HEK293 (cell line): Measurements from ENCODE around the gene TSPEAR.

Experiments used
- CTCF ChIA-PET: fragments of 350-600 bp; formaldehyde crosslinking; extraction: SDS; loops from one replicate; lab custom pipeline; 2021; ENCODE audit warnings: antibody characterized with exemption; lab: Yijun Ruan, JAX
- POLR2A ChIA-PET: fragments of 300-600 bp; formaldehyde crosslinking; extraction: SDS; loops from one replicate; lab custom pipeline; 2020; ENCODE audit warnings: antibody characterized with exemption, inconsistent platforms; lab: Yijun Ruan, JAX
- H3K27ac ChIP-seq: fragments of 200-500 bp; sonication (Bioruptor generic); 2 replicates; pipeline ENCODE4 v1.5.1; 2014; ENCODE audit warnings: low read depth, low read length, control low read depth, inconsistent platforms; ENCODE audit errors: extremely low read depth
- H3K36me3 ChIP-seq, 2 experiments: fragments of 200-500 bp in 1 of 2; sonication (Bioruptor generic) in 1 of 2; 1 replicate in 1 of 2; 2 replicates in 1 of 2; pipeline ENCODE4 v1.5.1; 2014 to 2017; ENCODE audit warnings: inconsistent platforms in 2 of 2, low read length in 2 of 2; ENCODE audit not compliant: control insufficient read depth in 2 of 2, insufficient read depth in 1 of 2
- H3K4me1 ChIP-seq: fragments of 200-500 bp; sonication (Bioruptor generic); 2 replicates; pipeline ENCODE4 v1.5.1; 2014; ENCODE audit warnings: mild to moderate bottlenecking, low read length, inconsistent platforms; ENCODE audit not compliant: control insufficient read depth, insufficient read depth
- H3K4me3 ChIP-seq: 2 replicates; pipeline ENCODE4 v1.5.1; 2011; ENCODE audit warnings: low read depth, mild to moderate bottlenecking, control low read depth, low read length, moderate library complexity
- H3K9me3 ChIP-seq: fragments of 200-500 bp; sonication (Bioruptor generic); 2 replicates; pipeline ENCODE4 v1.5.1; 2014; ENCODE audit warnings: low read depth, low read length, inconsistent platforms; ENCODE audit not compliant: control insufficient read depth, insufficient read depth
- ELK4 ChIP-seq: IDR thresholded peaks from 2 replicates; pipeline ENCODE4 v1.6.1; 2011; ENCODE audit warnings: mild to moderate bottlenecking, low read depth, low read length, borderline replicate concordance
- FEZF1 ChIP-seq: fragments of 450-650 bp; formaldehyde crosslinking; IDR thresholded peaks from 2 replicates; pipeline ENCODE4 v1.5.1; 2016; ENCODE audit warnings: missing biosample characterization, missing genetic modification characterization
- HIC1 ChIP-seq: fragments of 450-650 bp; formaldehyde crosslinking; IDR thresholded peaks from 2 replicates; pipeline ENCODE4 v1.5.1; 2016; ENCODE audit warnings: missing biosample characterization, missing genetic modification characterization
- IKZF3 ChIP-seq: fragments of 450-650 bp; IDR thresholded peaks from 2 replicates; pipeline ENCODE4 v1.5.0; 2018; ENCODE audit warnings: missing biosample characterization, mild to moderate bottlenecking, missing genetic modification characterization, moderate library complexity
- KLF8 ChIP-seq: fragments of 450-650 bp; formaldehyde crosslinking; IDR thresholded peaks from 2 replicates; pipeline ENCODE4 v1.5.1; 2016; ENCODE audit warnings: missing biosample characterization, missing genetic modification characterization
- PRDM1 ChIP-seq: fragments of 450-650 bp; formaldehyde crosslinking; IDR thresholded peaks from 2 replicates; pipeline ENCODE4; 2016; ENCODE audit warnings: missing biosample characterization, missing genetic modification characterization
- SETDB1 ChIP-seq: IDR thresholded peaks from one replicate; pipeline ENCODE4 v1.6.1; 2017; ENCODE audit warnings: mild to moderate bottlenecking, low read length, moderate library complexity, mixed read lengths; ENCODE audit not compliant: insufficient read length
- SP7 ChIP-seq: fragments of 450-650 bp; formaldehyde crosslinking; IDR thresholded peaks from 2 replicates; pipeline ENCODE4 v1.5.1; 2016; ENCODE audit warnings: missing biosample characterization, missing genetic modification characterization
- TRIM28 ChIP-seq: IDR thresholded peaks from 2 replicates; pipeline ENCODE4 v1.6.1; 2011; ENCODE audit warnings: low read length, control low read depth, borderline replicate concordance
- ZBTB6 ChIP-seq: fragments of 450-650 bp; formaldehyde crosslinking; IDR thresholded peaks from 2 replicates; pipeline ENCODE4 v1.5.1; 2017; ENCODE audit warnings: missing biosample characterization, missing genetic modification characterization
- ZFHX2 ChIP-seq: fragments of 450-650 bp; formaldehyde crosslinking; conservative IDR thresholded peaks from 2 replicates; pipeline ENCODE4 v1.5.1; 2016; ENCODE audit warnings: missing biosample characterization, missing genetic modification characterization
- ZFP37 ChIP-seq: fragments of 450-650 bp; formaldehyde crosslinking; IDR thresholded peaks from 2 replicates; pipeline ENCODE4 v1.5.1; 2016; ENCODE audit warnings: missing biosample characterization, missing genetic modification characterization
- ZNF19 ChIP-seq: fragments of 450-650 bp; formaldehyde crosslinking; IDR thresholded peaks from 2 replicates; pipeline ENCODE4; 2016; ENCODE audit warnings: missing biosample characterization, missing genetic modification characterization, low read depth
- ZNF26 ChIP-seq: fragments of 450-650 bp; formaldehyde crosslinking; IDR thresholded peaks from 2 replicates; pipeline ENCODE4 v1.5.1; 2016; ENCODE audit warnings: missing biosample characterization, missing genetic modification characterization
- ZNF266 ChIP-seq: fragments of 450-650 bp; formaldehyde crosslinking; IDR thresholded peaks from 2 replicates; pipeline ENCODE4 v1.5.1; 2016; ENCODE audit warnings: missing biosample characterization, missing genetic modification characterization, low read depth
- ZNF391 ChIP-seq: fragments of 450-650 bp; formaldehyde crosslinking; IDR thresholded peaks from 2 replicates; pipeline ENCODE4 v1.5.1; 2016; ENCODE audit warnings: low read depth, missing biosample characterization, missing genetic modification characterization, borderline replicate concordance
- ZNF549 ChIP-seq: fragments of 450-650 bp; IDR thresholded peaks from 2 replicates; pipeline ENCODE4 v1.5.1; 2018; ENCODE audit warnings: missing biosample characterization, missing genetic modification characterization, mild to moderate bottlenecking, inconsistent platforms, moderate library complexity
- ZNF791 ChIP-seq: fragments of 450-650 bp; formaldehyde crosslinking; IDR thresholded peaks from 2 replicates; pipeline ENCODE4 v1.5.1; 2016; ENCODE audit warnings: missing biosample characterization, missing genetic modification characterization
- ZSCAN23 ChIP-seq: fragments of 450-650 bp; formaldehyde crosslinking; IDR thresholded peaks from 2 replicates; pipeline ENCODE4 v1.5.1; 2016; ENCODE audit warnings: missing biosample characterization, missing genetic modification characterization

TSPEAR gene

GRCh38 chr21:44495611-44496563 is 215.5 kb downstream of the TSPEAR start (continued):
- no peak for TF ChIP-seq ELK4

- H3K9me3 ChIP-seq = no peaks in the 10 kb centered on the region; the same call in 1 of the 2 replicates
- TF ChIP-seq ELK4 = no peak
- TF ChIP-seq HIC1 (tag by site-specific recombination) = no peak
- TF ChIP-seq IKZF3 (tag by site-specific recombination) = no peak
- no peak for TF ChIP-seq PRDM1
- TF ChIP-seq, all 188 proteins: peak for 0
- no peaks in the 10 kb centered on the region for H3K4me1 ChIP-seq
- H3K4me3 ChIP-seq = no peak overlapping the region
- H3K27ac ChIP-seq = no peak overlapping the region
- H3K36me3 ChIP-seq = no peaks in the 10 kb centered on the region
- CTCF ChIA-PET = interaction anchor here (0.8 to 1.7 kb wide), 2 partner anchors 15 to 16 kb away, joined by 4 to 8 read pairs; no protein-coding TSS in a partner anchor
- POLR2A ChIA-PET = no interaction called here
These were observed 216.4 kb downstream of the TSPEAR start for GRCh38 chr21:44494956-44495355.

- POLR2A ChIA-PET = no interaction called here
- Histone ChIP-seq H3K36me3 (no peaks in the 10 kb centered on the region), H3K9me3 (no peaks in the 10 kb centered on the region; the same call in 1 of the 2 replicates), H3K4me3 (no peak overlapping the region), H3K4me1 (no peaks in the 10 kb centered on the region), H3K27ac (no peak overlapping the region)
- CTCF ChIA-PET = interaction anchor here (0.6 to 1.7 kb wide), 3 partner anchors 14 to 318 kb away, joined by 4 to 8 read pairs (median 4); no protein-coding TSS in a partner anchor
- TF ChIP-seq ZNF391 = no peak
- TF ChIP-seq ZNF19 (tag by site-specific recombination) = no peak
- no peak for TF ChIP-seq ZFP37 (tag by site-specific recombination)
- TF ChIP-seq, all 188 proteins: peak for 0
These were observed 217.0 kb downstream of the TSPEAR start for GRCh38 chr21:44494418-44494817.

DNA sequence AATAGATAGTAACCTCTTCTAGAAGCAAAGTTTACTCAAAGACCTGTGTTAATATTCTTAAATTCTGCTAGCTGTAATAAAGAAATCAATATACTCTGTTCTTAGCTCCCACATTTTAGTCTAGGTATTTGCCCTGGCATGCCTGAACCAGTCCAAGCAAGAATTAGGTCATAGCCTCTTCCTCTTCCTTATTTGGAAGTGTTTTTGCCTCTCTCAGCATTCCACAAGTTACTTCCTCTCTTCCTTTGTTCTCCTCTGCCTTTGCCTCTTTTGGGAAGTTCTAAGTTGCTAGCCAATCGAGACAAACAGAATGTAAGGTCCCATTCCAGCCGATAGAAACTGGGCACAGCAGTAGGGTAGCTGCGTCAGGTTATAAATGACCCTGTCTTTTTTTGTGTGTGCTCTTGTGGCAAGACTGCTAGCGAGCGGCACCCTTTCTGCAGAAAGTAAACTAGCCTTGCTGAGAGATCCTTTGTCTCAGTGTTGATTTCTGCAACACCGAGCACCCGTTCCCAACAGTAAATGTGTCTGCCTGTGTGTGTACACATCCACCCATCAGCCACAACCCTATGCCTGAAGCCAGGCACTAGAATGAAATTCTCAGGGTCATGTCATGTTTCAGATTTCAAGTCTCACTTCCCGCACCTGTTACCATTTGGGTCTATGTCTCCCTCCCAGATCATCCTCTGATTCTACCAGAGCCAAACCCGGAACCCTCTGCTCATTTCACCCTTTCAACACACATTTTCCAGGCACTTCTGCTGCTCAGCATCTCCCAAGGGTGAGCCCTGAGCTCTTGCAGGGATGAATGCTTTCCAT is 218.6 kb downstream of the TSPEAR start:
- Histone ChIP-seq H3K9me3 (no peaks in the 10 kb centered on the region; the same call in 1 of the 2 replicates), H3K36me3 (no peaks in the 10 kb centered on the region), H3K27ac (no peak overlapping the region), H3K4me3 (no peak overlapping the region), H3K4me1 (no peaks in the 10 kb centered on the region)
- POLR2A ChIA-PET = no interaction called here
- CTCF ChIA-PET = interaction anchor here (0.7 kb wide), 1 partner anchor 116 kb away, joined by 3 read pairs; no protein-coding TSS in a partner anchor
- TF ChIP-seq ZNF266 (tag by site-specific recombination) = no peak
- TF ChIP-seq ZNF26 (tag by site-specific recombination) = no peak
- no peak for TF ChIP-seq ZBTB6
- no peak for TF ChIP-seq ZNF791 (tag by site-specific recombination)
- TF ChIP-seq ZSCAN23 = no peak
- TF ChIP-seq FEZF1 (tag by site-specific recombination) = no peak
- peak; percentile 99; the same call in 1 of the 2 replicates for TF ChIP-seq TRIM28
- no peak for TF ChIP-seq KLF8 (tag by site-specific recombination)
- no peak for TF ChIP-seq SP7 (tag by site-specific recombination)
- TF ChIP-seq ZNF549 (tag by site-specific recombination) = no peak
- peak; percentile 99 for TF ChIP-seq SETDB1
- TF ChIP-seq ZFHX2 (tag by site-specific recombination) = no peak
